Upper lobe of right lung (tissue), 1 donor: Measurements from ENCODE around the gene TMPRSS11F. TPM values are rescaled to one million over a fixed set of nuclear protein-coding genes. Genes with fewer than 3 reads are reported as not detected.

Source experiments
- ATAC-seq: fragments of 200-7000 bp; cut with Tn5 transposase; one replicate; pipeline ENCODE4 v1.9.1; 2020; ENCODE audit warnings: mild to moderate bottlenecking, moderate library complexity
- DNase-seq: peaks from one replicate; pipeline ENCODE4 v3.0.0-alpha.2; 2020
- H3K27ac ChIP-seq: fragments of 200-600 bp; one replicate; pipeline ENCODE4 v1.8.0; 2022
- H3K27me3 ChIP-seq: fragments of 200-600 bp; one replicate; pipeline ENCODE4 v1.8.0; 2022; ENCODE audit warnings: mild to moderate bottlenecking
- H3K36me3 ChIP-seq: fragments of 200-600 bp; one replicate; pipeline ENCODE4 v1.8.0; 2022
- H3K4me1 ChIP-seq: fragments of 200-600 bp; one replicate; pipeline ENCODE4 v1.8.0; 2022
- H3K4me3 ChIP-seq: fragments of 200-600 bp; one replicate; pipeline ENCODE4 v1.8.0; 2022; ENCODE audit warnings: mild to moderate bottlenecking
- H3K9me3 ChIP-seq: fragments of 200-600 bp; one replicate; pipeline ENCODE4 v1.8.0; 2022
- intact Hi-C: fragments of 100-400 bp; cut with DNase I; formaldehyde crosslinking; loops from one replicate; pipeline ENCODE4 v1.11.0; 2022
- total RNA-seq: library from RNA; stranded (reverse); fragmentation: NEBNext Ultra II Directional; extraction: Animal tissue kit (Norgen Biotek cat#: 25700); gene quantifications from one replicate; pipeline ENCODE4 v1.2.1, GENCODE V29; 2021
- TF ChIP-seq, protein P1 (sequence below): fragments of 200-600 bp; IDR thresholded peaks from one replicate; pipeline ENCODE4 v1.8.0; 2022; ENCODE audit warnings: antibody characterized with exemption
- donor health status: DM: no; HTN: yes; CAD: no; lungs with severe emphysema.

Gene TMPRSS11F
- total RNA-seq, 1 donor from 2014 or later = not detected

DNA sequence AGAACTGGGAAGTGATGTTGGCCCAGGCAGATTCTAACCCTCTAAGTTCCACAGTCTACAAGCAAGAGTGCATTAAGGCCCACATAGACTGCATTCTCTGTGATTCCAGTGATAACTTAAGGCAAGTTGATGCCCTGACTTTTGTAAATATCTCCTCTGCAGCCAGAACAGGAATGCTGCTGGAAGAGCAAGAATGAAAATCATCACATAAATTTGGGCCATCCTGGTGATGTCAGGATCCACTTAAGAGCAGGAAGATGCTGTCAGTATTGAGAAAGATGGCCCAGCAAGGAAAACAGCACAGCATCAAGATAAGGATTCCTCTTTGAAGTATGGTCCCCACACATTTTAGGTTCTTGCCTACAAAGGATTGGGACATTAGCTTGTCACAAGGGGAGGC, 52.4 kb downstream of the TMPRSS11F start:
- DNase-seq = no peak
- intact Hi-C loops = no loop called here
- TF ChIP-seq, protein P1, sequence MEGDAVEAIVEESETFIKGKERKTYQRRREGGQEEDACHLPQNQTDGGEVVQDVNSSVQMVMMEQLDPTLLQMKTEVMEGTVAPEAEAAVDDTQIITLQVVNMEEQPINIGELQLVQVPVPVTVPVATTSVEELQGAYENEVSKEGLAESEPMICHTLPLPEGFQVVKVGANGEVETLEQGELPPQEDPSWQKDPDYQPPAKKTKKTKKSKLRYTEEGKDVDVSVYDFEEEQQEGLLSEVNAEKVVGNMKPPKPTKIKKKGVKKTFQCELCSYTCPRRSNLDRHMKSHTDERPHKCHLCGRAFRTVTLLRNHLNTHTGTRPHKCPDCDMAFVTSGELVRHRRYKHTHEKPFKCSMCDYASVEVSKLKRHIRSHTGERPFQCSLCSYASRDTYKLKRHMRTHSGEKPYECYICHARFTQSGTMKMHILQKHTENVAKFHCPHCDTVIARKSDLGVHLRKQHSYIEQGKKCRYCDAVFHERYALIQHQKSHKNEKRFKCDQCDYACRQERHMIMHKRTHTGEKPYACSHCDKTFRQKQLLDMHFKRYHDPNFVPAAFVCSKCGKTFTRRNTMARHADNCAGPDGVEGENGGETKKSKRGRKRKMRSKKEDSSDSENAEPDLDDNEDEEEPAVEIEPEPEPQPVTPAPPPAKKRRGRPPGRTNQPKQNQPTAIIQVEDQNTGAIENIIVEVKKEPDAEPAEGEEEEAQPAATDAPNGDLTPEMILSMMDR = no peak
- Histone ChIP-seq H3K27ac (no peak overlapping the region), H3K9me3 (no peaks in the 10 kb centered on the region), H3K36me3 (no peaks in the 10 kb centered on the region), H3K4me1 (no peaks in the 10 kb centered on the region), H3K4me3 (no peak overlapping the region), H3K27me3 (no peaks in the 10 kb centered on the region)
- ATAC-seq = no peak

DNA sequence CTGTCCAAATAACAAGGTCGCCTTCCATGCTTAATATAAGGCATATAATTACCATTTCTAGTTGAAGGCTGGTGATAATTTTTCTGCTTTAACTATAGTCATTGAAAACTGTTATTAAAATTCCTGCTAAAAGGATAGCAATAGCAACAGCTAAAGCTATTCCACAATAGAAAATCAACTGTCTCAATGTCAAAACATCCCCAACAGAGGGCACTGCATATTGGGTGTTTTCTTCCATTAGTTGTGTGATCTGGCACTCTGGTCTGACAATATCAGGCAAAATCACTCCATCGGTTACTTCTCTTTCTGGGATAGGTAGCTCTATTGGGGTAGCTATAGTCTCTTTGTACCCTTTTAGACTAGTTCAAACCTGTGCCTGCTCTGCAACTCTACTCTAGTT, 53.5 kb downstream of the TMPRSS11F start:
- Histone ChIP-seq H3K27ac (no peak overlapping the region), H3K4me3 (no peak overlapping the region), H3K36me3 (no peaks in the 10 kb centered on the region), H3K27me3 (no peaks in the 10 kb centered on the region), H3K4me1 (no peaks in the 10 kb centered on the region), H3K9me3 (no peaks in the 10 kb centered on the region)
- DNase-seq = no peak
- TF ChIP-seq, protein P1 = no peak
- intact Hi-C loops = no loop called here
- ATAC-seq = no peak

DNA sequence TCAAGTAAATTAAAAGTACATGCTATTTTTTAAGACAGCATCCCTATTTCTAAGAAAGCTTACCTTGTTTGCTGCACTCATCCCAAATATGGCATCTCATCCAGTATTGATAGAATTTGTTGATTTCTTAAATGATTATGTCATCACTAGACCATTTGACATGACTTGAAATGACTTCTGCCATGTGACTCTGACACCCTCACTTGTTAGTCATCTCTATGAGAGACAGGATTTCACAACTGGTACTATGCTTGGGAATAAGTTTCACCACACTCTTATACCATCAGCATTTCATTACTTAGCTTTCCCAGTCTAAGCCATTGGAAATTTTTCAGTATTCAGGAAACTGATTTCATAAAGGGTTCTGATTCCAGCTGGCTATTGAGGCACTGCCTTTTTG, 55.3 kb downstream of the TMPRSS11F start:
- ATAC-seq = no peak
- no peaks in the 10 kb centered on the region for H3K36me3 ChIP-seq
- H3K27ac ChIP-seq = no peak overlapping the region
- DNase-seq = no peak
- intact Hi-C loops = no loop called here
- H3K9me3 ChIP-seq = no peaks in the 10 kb centered on the region
- no peak overlapping the region for H3K4me3 ChIP-seq
- H3K27me3 ChIP-seq = no peaks in the 10 kb centered on the region
- H3K4me1 ChIP-seq = no peaks in the 10 kb centered on the region
- TF ChIP-seq, protein P1 = no peak

DNA sequence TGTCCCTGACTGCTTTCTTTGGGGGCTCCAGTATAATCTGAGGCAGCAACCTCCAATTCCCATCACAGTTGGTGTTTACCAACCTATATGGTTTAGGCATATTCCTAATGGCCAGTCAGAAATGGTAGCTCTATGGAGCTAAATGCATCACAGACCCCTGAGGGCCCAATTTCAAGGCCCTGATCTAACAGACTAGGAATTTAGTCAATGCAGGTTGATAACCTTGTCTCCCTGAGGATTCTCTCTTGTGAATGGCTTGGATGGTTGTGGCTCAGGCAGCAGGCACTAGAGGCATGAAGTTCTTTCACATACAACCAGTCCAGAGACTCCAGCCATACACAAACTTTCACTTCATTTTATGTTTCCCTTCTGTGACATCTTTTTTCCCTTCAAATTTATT, 59.4 kb downstream of the TMPRSS11F start:
- no peak overlapping the region for H3K27ac ChIP-seq
- no peaks in the 10 kb centered on the region for H3K4me1 ChIP-seq
- ATAC-seq (no peak), DNase-seq (no peak)
- no peaks in the 10 kb centered on the region for H3K9me3 ChIP-seq
- H3K27me3 ChIP-seq = no peaks in the 10 kb centered on the region
- intact Hi-C loops = no loop called here
- no peak overlapping the region for H3K4me3 ChIP-seq
- TF ChIP-seq, protein P1 = no peak
- H3K36me3 ChIP-seq = no peaks in the 10 kb centered on the region

DNA sequence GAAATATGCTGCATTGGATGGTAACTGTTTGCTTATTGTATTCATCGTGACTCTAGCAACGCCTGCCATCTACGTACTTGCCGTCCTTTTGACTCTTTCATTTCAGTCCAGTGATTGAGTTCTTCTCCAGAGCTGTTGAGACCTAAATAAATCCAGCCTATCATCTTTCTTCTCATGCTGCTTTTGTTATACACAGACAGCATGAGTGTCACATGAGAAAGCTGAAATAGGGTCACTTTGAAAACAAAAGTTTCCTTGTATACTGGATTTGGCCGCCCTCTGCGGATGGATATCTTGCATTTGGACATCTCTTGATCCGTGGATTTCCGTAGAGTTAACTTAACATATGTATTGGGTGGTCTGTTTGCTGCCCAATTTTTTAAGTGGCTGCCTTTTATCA, 67.2 kb downstream of the TMPRSS11F start:
- intact Hi-C loops = no loop called here
- Histone ChIP-seq H3K27me3 (no peaks in the 10 kb centered on the region), H3K4me3 (no peak overlapping the region), H3K27ac (no peak overlapping the region), H3K9me3 (no peaks in the 10 kb centered on the region), H3K36me3 (no peaks in the 10 kb centered on the region), H3K4me1 (no peaks in the 10 kb centered on the region)
- TF ChIP-seq, protein P1 = no peak
- no peak for ATAC-seq
- no peak for DNase-seq

DNA sequence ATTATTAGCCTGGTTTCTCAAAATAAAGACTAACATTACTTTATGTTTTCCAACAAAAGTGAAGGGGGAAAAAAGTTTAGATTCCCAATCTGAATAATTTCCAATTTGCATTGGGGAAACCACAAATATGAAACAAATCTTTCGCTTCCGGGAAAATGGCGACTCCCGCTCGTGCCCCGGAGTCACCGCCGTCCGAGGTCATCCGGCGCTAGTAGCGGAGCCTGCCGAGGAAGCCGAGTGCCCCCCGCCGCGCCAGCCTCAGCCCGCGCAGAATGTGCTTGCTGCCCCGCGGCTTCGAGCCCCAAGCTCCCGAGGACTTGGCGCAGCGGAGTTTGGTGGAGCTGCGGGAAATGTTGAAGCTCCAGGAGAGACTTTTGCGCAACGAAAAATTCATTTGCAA, 91.4 kb downstream of the TMPRSS11F start:
- TF ChIP-seq, protein P1 = no peak
- ATAC-seq (no peak), DNase-seq (no peak)
- no peaks in the 10 kb centered on the region for H3K4me1 ChIP-seq
- no peaks in the 10 kb centered on the region for H3K36me3 ChIP-seq
- no peak overlapping the region for H3K4me3 ChIP-seq
- intact Hi-C loops = no loop called here
- no peaks in the 10 kb centered on the region for H3K9me3 ChIP-seq
- H3K27ac ChIP-seq = no peak overlapping the region
- H3K27me3 ChIP-seq = no peaks in the 10 kb centered on the region
